GM12875 (cell line): ENCODE measurements around the gene LRRN4.

Experiments used
- H3K4me3 ChIP-seq: one replicate; pipeline ENCODE4 v1.5.1; 2011; ENCODE audit warnings: low read depth, low read length, control low read depth
- TF ChIP-seq, protein P1 (sequence below): IDR thresholded peaks from 2 replicates; pipeline ENCODE4 v1.5.1; 2011; ENCODE audit warnings: low read depth, mild to moderate bottlenecking, control low read depth, inconsistent platforms, low read length, moderate library complexity, borderline replicate concordance; ENCODE audit not compliant: insufficient read depth

LRRN4 gene

DNA sequence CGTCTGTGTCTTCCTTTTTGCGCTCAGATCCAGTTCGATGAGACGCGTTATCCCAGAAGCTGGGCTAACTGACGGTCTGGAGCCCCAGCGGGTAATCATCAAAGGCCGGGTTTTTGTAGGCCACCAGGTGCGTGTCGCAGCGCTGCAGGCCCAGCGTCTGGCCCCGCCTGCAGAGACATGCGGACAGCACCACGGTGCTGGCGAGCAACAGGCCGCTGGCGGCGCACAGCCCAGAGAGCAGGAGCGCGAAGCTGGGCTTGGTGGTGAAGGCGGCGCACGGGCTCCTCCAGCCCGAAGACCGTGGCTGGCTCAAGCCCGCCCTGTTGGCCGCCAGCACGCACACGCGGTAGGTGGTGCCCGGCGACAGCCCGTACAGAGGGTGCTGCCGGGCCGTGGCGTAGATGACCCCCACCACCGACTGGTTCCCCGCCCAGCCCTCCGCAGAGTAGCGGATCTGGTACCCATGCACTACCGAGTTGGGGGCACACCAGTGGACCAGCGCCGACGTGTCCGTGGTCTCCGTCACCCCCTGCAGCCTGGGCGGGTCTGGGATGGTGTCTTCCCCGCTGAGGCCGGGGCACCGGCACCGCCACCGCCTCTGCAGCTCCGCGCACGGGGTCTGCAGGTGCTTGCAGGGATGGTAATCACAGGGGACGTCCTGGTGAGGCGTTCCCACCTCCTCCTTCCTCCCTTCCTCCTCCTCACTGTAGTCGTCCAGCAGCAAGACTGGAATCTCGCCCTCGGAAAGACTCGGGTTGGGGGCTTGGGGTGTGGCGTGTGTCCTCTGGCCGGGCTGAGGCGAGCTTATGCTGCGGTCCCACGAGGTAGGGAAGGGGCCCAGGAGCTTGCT, 12.7 kb downstream of the LRRN4 start:
- TF ChIP-seq, protein P1, sequence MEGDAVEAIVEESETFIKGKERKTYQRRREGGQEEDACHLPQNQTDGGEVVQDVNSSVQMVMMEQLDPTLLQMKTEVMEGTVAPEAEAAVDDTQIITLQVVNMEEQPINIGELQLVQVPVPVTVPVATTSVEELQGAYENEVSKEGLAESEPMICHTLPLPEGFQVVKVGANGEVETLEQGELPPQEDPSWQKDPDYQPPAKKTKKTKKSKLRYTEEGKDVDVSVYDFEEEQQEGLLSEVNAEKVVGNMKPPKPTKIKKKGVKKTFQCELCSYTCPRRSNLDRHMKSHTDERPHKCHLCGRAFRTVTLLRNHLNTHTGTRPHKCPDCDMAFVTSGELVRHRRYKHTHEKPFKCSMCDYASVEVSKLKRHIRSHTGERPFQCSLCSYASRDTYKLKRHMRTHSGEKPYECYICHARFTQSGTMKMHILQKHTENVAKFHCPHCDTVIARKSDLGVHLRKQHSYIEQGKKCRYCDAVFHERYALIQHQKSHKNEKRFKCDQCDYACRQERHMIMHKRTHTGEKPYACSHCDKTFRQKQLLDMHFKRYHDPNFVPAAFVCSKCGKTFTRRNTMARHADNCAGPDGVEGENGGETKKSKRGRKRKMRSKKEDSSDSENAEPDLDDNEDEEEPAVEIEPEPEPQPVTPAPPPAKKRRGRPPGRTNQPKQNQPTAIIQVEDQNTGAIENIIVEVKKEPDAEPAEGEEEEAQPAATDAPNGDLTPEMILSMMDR = no peak
- H3K4me3 ChIP-seq = no peak overlapping the region

DNA sequence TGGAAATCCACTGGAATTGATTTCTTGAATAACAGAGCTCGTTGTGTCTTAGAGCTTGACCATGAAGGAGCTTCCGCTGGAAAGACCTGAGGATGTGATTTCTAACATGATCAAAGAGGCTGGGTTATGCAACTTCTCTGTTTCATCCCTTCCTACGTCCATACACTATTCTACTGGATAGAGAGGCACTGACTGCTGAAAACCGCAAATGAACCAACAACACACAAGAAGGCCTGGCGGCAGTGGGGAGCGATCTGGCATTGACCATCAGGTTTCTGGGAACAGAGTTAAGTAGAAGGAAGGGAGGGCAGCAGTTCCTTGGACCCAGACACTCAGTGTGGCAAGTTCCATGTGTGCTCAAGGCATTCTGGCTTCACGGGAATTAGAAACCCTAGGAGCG, 13.3 kb downstream of the LRRN4 start:
- TF ChIP-seq, protein P1 = no peak
- H3K4me3 ChIP-seq = no peak overlapping the region

DNA sequence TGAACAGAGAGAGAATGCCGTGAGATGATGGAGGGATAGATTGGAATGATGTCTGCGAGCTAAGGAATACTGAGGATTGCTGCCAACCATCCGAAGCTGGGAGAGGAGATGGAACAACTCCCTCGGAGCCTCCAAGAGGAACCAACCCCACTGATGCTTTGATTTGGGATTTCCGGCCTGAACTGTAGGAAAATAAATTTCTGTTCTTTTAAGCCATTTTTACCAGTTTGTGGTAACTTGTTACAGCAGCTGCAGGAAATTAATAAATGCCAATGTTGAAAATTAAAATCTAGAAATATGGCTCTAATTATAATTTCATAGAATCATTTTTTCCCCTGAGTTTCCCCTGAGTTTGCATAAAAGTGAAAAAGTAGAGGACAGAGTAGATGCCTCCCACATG, 14.1 kb downstream of the LRRN4 start:
- TF ChIP-seq, protein P1 = no peak
- no peak overlapping the region for H3K4me3 ChIP-seq

DNA sequence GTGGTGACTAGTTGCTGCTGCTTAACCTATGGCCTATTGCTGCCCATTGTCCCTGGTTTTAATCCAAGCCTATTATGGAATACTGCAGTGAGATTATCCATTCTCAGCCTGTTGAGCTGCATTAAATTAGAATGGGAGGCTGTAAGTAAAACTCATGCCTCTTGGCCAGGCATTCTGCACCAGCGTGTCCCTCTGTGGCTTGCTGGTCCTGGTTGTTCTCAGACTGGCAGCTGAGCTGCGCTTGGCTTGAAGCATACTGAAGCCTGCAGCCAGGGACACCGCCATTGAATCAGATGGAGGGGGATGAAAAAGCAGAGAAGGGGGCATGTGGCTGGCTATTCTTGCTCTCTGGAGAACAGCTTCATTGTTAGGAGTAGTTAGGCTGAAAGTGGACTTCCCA, 15.6 kb downstream of the LRRN4 start:
- H3K4me3 ChIP-seq = no peak overlapping the region
- TF ChIP-seq, protein P1 = no peak

DNA sequence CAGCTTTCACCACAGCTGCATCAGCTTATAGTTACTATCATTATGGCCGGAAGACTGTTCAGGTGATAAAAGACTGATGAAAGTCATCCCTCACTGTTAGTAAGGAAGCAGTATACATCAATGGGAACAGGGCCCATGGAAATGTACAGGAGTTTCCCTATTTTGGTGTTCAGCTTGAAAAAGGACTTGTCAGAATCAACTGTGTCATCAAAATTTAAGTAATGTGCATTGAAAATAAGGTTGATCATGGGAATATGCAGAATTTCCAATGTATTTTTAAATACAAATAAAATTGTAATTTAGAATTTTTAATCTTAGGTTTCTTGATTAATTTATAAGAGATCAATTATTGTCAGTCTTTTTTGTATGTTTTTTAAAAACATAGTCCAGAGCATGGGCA, 16.8 kb downstream of the LRRN4 start:
- TF ChIP-seq, protein P1 = no peak
- H3K4me3 ChIP-seq = no peak overlapping the region

DNA sequence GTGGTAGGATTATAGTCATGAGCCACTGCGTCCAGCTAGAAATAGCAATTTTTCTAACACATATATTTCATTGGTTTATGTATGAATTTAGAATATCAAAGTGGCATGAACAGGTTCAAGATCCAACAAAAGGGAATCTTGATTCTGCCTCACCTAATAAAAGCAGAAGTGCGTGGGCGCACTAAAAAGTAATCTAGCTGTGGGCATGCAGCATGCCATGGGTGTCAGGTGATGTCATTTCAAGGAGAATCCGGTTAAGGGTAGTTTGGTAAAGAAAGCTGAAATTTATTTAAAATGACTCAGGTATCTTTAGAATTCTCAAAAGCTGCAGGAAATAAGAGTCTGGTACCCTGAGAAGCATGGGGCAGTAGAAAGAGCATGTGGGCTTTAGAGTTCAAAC, 17.6 kb downstream of the LRRN4 start:
- TF ChIP-seq, protein P1 = no peak
- no peak overlapping the region for H3K4me3 ChIP-seq
